ENCODE measurements around the gene ITPK1. TPM values are rescaled to one million over a fixed set of nuclear protein-coding genes. Genes with fewer than 3 reads are reported as not detected.

Gene ITPK1
- total and polyA plus RNA-seq, 2 experiments from 2014 or later: 33.0 to 42.9 TPM

DNA sequence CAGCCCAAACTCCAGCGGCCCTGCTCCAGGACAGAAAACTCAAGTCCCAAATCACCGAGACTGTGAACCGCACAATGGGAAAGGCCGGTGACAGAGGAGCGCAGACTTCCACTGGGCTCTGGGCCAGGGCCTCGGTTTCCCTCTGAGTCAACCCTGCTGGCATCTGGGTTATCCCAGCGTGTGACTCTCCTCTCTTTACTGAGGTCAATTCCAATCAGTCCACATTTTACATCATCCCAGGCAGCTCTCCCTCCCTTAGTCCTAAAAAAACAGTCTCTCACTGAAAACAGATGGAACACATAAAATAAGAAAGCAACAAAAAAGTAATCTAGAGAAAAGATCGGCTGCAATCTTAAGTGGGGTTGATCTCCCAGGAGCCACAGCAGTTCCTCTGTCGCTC, 36.9 kb downstream of the ITPK1 start:
- peak in 1 of 2 donors; percentile 29 for DNase-seq (ENCODE audit: low read depth in 1 of 2, low spot score in 1 of 2)
- Histone ChIP-seq H3K4me3 (no peak overlapping the region), H3K27ac (no peak overlapping the region), H3K4me1 (ENCODE audit: low read depth) (no peaks in the 10 kb centered on the region), H3K9me3 (ENCODE audit: low read depth) (no peaks in the 10 kb centered on the region), H3K36me3 (no peaks in the 10 kb centered on the region), H3K27me3 (no peaks in the 10 kb centered on the region)
- TF ChIP-seq, protein P1, sequence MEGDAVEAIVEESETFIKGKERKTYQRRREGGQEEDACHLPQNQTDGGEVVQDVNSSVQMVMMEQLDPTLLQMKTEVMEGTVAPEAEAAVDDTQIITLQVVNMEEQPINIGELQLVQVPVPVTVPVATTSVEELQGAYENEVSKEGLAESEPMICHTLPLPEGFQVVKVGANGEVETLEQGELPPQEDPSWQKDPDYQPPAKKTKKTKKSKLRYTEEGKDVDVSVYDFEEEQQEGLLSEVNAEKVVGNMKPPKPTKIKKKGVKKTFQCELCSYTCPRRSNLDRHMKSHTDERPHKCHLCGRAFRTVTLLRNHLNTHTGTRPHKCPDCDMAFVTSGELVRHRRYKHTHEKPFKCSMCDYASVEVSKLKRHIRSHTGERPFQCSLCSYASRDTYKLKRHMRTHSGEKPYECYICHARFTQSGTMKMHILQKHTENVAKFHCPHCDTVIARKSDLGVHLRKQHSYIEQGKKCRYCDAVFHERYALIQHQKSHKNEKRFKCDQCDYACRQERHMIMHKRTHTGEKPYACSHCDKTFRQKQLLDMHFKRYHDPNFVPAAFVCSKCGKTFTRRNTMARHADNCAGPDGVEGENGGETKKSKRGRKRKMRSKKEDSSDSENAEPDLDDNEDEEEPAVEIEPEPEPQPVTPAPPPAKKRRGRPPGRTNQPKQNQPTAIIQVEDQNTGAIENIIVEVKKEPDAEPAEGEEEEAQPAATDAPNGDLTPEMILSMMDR (IDR thresholded peaks at IDR 0.05; ENCODE audit: low read depth, low read length): no peak

DNA sequence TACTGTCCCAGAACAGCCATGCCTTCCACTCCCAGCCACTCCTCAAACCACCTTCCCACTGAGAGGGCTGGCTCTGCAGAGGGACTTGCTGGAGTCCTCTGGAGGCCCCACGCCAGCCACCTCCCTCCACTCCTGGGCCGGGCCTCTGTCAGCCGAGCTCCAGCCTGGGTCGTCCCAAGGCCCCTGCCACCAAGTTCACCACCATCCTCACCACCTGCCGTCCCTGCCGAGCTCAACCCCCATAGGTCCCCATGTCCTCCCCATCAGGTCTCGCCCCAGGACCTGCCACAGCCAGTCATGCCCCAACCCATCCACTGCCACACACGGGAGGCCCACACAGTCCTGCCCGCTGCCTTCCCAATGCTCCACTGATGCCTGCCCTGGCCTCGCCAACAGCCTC, 39.0 kb downstream of the ITPK1 start:
- TF ChIP-seq, protein P1 (IDR thresholded peaks at IDR 0.05; ENCODE audit: low read depth, low read length): no peak
- no peaks in the 10 kb centered on the region for H3K36me3 ChIP-seq
- no peaks in the 10 kb centered on the region for H3K4me1 ChIP-seq (ENCODE audit: low read depth)
- no peak for DNase-seq (ENCODE audit: low read depth in 1 of 2, low spot score in 1 of 2)
- no peaks in the 10 kb centered on the region for H3K27me3 ChIP-seq
- no peak overlapping the region for H3K27ac ChIP-seq
- no peaks in the 10 kb centered on the region for H3K9me3 ChIP-seq (ENCODE audit: low read depth)
- H3K4me3 ChIP-seq: no peak overlapping the region

- TF ChIP-seq, protein P1 (IDR thresholded peaks at IDR 0.05; ENCODE audit: low read depth, low read length): no peak
- Histone ChIP-seq H3K27ac (no peak overlapping the region), H3K4me3 (no peak overlapping the region), H3K9me3 (ENCODE audit: low read depth) (no peaks in the 10 kb centered on the region), H3K36me3 (no peaks in the 10 kb centered on the region), H3K4me1 (ENCODE audit: low read depth) (no peaks in the 10 kb centered on the region), H3K27me3 (no peaks in the 10 kb centered on the region)
- no peak for DNase-seq (ENCODE audit: low read depth in 1 of 2, low spot score in 1 of 2)
Observed at GRCh38 chr14:93075891-93076290, 39.8 kb downstream of the ITPK1 start.

DNA sequence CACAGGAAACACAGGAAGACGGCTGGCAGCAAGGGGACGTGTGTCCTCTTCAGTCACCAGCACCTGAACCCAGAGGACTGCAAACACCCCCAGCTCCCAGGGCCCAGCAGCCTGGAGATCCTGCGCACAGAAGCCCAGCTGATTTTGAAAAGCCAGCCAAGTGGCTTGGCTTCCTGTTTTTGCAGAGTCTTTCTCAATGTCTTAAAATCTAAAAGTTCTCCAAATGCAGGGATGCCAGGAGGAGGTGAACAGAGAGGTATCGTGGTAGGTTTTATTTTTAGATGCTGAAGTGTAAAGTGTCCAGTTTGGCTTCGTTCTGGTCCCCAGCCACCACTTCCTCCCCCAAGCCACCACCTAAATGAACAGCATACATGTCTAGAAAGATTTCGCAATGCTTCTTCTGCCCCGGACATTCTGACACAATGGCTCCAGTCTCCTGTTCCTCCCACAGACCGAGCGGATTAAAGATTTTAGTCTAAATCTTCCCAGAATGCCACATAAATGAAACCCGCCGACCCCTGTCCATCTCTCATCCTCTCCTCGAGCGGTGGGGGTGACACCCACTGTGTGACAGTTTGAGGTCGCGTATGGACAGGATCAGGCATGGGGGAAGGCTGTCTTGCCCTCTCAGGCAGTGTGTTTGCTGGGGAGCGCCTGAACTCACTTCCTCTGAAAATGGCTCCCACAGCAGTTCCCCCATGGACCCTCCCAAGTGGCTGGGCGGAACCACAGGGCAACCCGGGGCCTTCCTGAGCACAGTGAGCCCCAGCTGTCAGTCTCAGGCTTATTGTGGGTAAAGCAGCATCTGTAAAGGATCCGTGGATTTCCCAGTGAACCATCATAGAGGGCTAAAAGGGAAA, 41.6 kb downstream of the ITPK1 start:
- peak in 1 of 2 donors; percentile 70 for DNase-seq (ENCODE audit: low read depth in 1 of 2, low spot score in 1 of 2)
- no peak overlapping the region for H3K27ac ChIP-seq
- no peaks in the 10 kb centered on the region for H3K9me3 ChIP-seq (ENCODE audit: low read depth)
- TF ChIP-seq, protein P1 (IDR thresholded peaks at IDR 0.05; ENCODE audit: low read depth, low read length): no peak
- H3K27me3 ChIP-seq: no peaks in the 10 kb centered on the region
- H3K36me3 ChIP-seq: no peaks in the 10 kb centered on the region
- no peaks in the 10 kb centered on the region for H3K4me1 ChIP-seq (ENCODE audit: low read depth)
- H3K4me3 ChIP-seq: no peak overlapping the region

DNA sequence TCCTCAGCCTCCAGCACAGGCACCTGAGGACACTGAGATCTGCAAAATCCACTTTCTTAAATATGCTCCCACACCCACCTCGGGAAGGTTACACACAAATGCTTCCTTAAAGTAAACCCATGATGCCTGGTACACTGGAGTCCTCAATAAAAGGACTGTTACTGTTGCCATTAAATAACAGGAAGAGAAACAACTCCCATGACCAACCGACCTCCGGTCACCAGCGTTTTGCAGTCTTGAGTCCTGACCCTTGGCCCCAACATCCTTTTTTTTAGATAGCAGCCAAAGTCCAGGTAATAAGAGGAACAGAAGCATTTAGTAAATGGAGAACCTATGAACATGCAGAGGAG, 42.4 kb downstream of the ITPK1 start:
- no peak overlapping the region for H3K27ac ChIP-seq
- no peak overlapping the region for H3K4me3 ChIP-seq
- DNase-seq (ENCODE audit: low read depth in 1 of 2, low spot score in 1 of 2): no peak
- H3K9me3 ChIP-seq (ENCODE audit: low read depth): no peaks in the 10 kb centered on the region
- H3K4me1 ChIP-seq (ENCODE audit: low read depth): no peaks in the 10 kb centered on the region
- TF ChIP-seq, protein P1 (IDR thresholded peaks at IDR 0.05; ENCODE audit: low read depth, low read length): no peak
- no peaks in the 10 kb centered on the region for H3K27me3 ChIP-seq
- no peaks in the 10 kb centered on the region for H3K36me3 ChIP-seq
